K562 (cell line): Measurements from ENCODE around the gene GAA. TPM values are rescaled to one million over a fixed set of nuclear protein-coding genes. Genes with fewer than 3 reads are reported as not detected.

Experiments used
- ATAC-seq: fragments of 200-7000 bp; cut with Tn5 transposase; 3 replicates; pipeline ENCODE4 v1.9.1; 2020; ENCODE audit warnings: moderate library complexity
- BruUV-seq: library from RNA; stranded (reverse); fragments of 400-500 nt; replicated peaks from 2 replicates; lab custom pipeline; 2021; lab: Mats Ljungman, UMichigan
- CTCF ChIA-PET: fragments of 300-600 bp; formaldehyde crosslinking; extraction: SDS; loops from one replicate; lab custom pipeline; 2021; ENCODE audit warnings: low intra/inter-chr PET ratio; lab: Yijun Ruan, JAX
- POLR2A ChIA-PET: fragments of 300-600, 350-650 bp; sonication (Branson Sonifier 250); formaldehyde crosslinking; extraction: SDS; loops from one replicate; lab custom pipeline; 2021; ENCODE audit warnings: antibody characterized with exemption, inconsistent platforms; lab: Yijun Ruan, JAX
- DNase-seq, 4 experiments: peaks; one replicate each; pipeline versions ENCODE4 v3.0.0 to v3.0.0-alpha.2; 2011 to 2018; ENCODE audit warnings: low spot score in 3 of 4, mixed read lengths in 3 of 4; ENCODE audit errors: extremely low read depth in 1 of 4
- FAIRE-seq: peaks from 2 replicates; lab custom pipeline; 2011; peaks lifted over from hg19 to GRCh38; lab: Jason Lieb, UNC
- H2AFZ ChIP-seq: 2 replicates; pipeline ENCODE4 v1.6.0; 2011; ENCODE audit warnings: low read depth, low read length, control low read depth, inconsistent platforms
- H3K27ac ChIP-seq: fragments of 200-600 bp; 3 replicates; pipeline ENCODE4 v1.8.0; 2011; ENCODE audit warnings: low read depth, mild to moderate bottlenecking, control low read depth, inconsistent platforms, low read length, moderate library complexity, mixed read lengths; ENCODE audit errors: extremely low read depth
- H3K27me3 ChIP-seq, 2 experiments: fragments of 300-600 bp in 1 of 2; 2 replicates in 1 of 2; 3 replicates in 1 of 2; pipeline versions ENCODE4 v1.6.0 to v1.8.0; 2011; ENCODE audit warnings: inconsistent platforms in 2 of 2, low read length in 2 of 2, mild to moderate bottlenecking in 1 of 2, mixed read lengths in 1 of 2, moderate library complexity in 1 of 2; ENCODE audit not compliant: control insufficient read depth in 2 of 2, insufficient read depth in 2 of 2
- H3K36me3 ChIP-seq: fragments of 300-600 bp; 3 replicates; pipeline ENCODE4 v1.8.0; 2011; ENCODE audit warnings: mild to moderate bottlenecking, low read length, inconsistent platforms; ENCODE audit not compliant: control insufficient read depth, insufficient read depth
- H3K4me1 ChIP-seq, 2 experiments: fragments of 200-600 bp in 1 of 2; replicated peaks in 1 of 2; 2 replicates in 1 of 2; 3 replicates in 1 of 2; pipeline versions ENCODE4 v1.5.1 to v1.8.0; 2011; ENCODE audit warnings: inconsistent platforms in 2 of 2, low read length in 2 of 2, mild to moderate bottlenecking in 1 of 2, mixed read lengths in 1 of 2, moderate library complexity in 1 of 2; ENCODE audit not compliant: control insufficient read depth in 2 of 2, insufficient read depth in 2 of 2
- H3K4me2 ChIP-seq: 2 replicates; pipeline ENCODE4 v1.6.1; 2011; ENCODE audit warnings: low read length, control low read depth, inconsistent platforms, mixed read lengths; ENCODE audit not compliant: insufficient read depth
- H3K4me3 ChIP-seq: fragments of 200-600 bp; sonication (generic), shearing (Covaris generic); 2 replicates; pipeline ENCODE4 v1.5.1; 2016; ENCODE audit warnings: control low read depth, inconsistent platforms
- H3K79me2 ChIP-seq: fragments of 200-600 bp; 3 replicates; pipeline ENCODE4 v1.8.0; 2011; ENCODE audit warnings: low read length, inconsistent platforms; ENCODE audit not compliant: control insufficient read depth, insufficient read depth
- H3K9ac ChIP-seq, 2 experiments: 2 replicates each; pipeline versions ENCODE4 v1.6.0 to v1.6.1; 2011; ENCODE audit warnings: low read depth in 2 of 2, low read length in 2 of 2, control low read depth in 1 of 2, inconsistent platforms in 1 of 2, mild to moderate bottlenecking in 1 of 2, mixed read lengths in 1 of 2; ENCODE audit not compliant: insufficient read depth in 1 of 2
- H3K9me1 ChIP-seq: one replicate; pipeline ENCODE4 v1.6.0; 2011; ENCODE audit warnings: inconsistent platforms, mild to moderate bottlenecking, low read length, moderate library complexity; ENCODE audit not compliant: control insufficient read depth, insufficient read depth
- H3K9me3 ChIP-seq: replicated peaks from 2 replicates; pipeline ENCODE4 v1.5.1; 2011; ENCODE audit warnings: low read depth, low read length, inconsistent platforms; ENCODE audit not compliant: control insufficient read depth, insufficient read depth
- H4K20me1 ChIP-seq: replicated peaks from 2 replicates; pipeline ENCODE4 v1.6.1; 2011; ENCODE audit warnings: low read length, inconsistent platforms, mixed read lengths; ENCODE audit not compliant: control insufficient read depth, insufficient read depth
- CEBPB ChIP-seq: fragments of 450-650 bp; IDR thresholded peaks from 2 replicates; pipeline ENCODE4 v1.6.1; 2016; ENCODE audit warnings: missing genetic modification characterization, missing compliant biosample characterization
- CXXC5 ChIP-seq: fragments of 250-450 bp; sonication (Bioruptor Pico); IDR thresholded peaks from 2 replicates; pipeline ENCODE4 v1.8.0; 2022; ENCODE audit warnings: inconsistent platforms, mild to moderate bottlenecking, moderate library complexity
- KLF10 ChIP-seq: fragments of 250-450 bp; sonication (Bioruptor Pico); IDR thresholded peaks from 2 replicates; pipeline ENCODE4 v1.6.1; 2021; ENCODE audit warnings: matching md5 sums
- MAFF ChIP-seq: IDR thresholded peaks from 2 replicates; pipeline ENCODE4 v1.6.1; 2012; ENCODE audit warnings: low read length, improper control_type of control experiment
- POLR2AphosphoS2 ChIP-seq: IDR thresholded peaks from 2 replicates; pipeline ENCODE4 v1.6.1; 2012; ENCODE audit warnings: low read length, improper control_type of control experiment
- TBL1XR1 ChIP-seq, 2 experiments: IDR thresholded peaks; 2 replicates each; pipeline ENCODE4 v1.6.1; 2012; ENCODE audit warnings: improper control_type of control experiment in 2 of 2, low read length in 2 of 2, mild to moderate bottlenecking in 1 of 2
- ZNF324 ChIP-seq: fragments of 250-450 bp; sonication (Bioruptor Pico); IDR thresholded peaks from 2 replicates; pipeline ENCODE4 v1.4.0; 2020; ENCODE audit warnings: mild to moderate bottlenecking
- ZNF780A ChIP-seq: fragments of 250-450 bp; sonication (Bioruptor Pico); IDR thresholded peaks from 2 replicates; pipeline ENCODE4 v1.5.0; 2021; ENCODE audit warnings: mild to moderate bottlenecking
- WGBS: fragments of 100-300 bp; shearing (Covaris generic); methylation state at CpG from one replicate; pipeline ENCODE4 v1.1.6; 2016; ENCODE audit warnings: low coverage, mixed read lengths; ENCODE audit not compliant: insufficient coverage; ENCODE audit errors: missing lambda C conversion rate; 5-methylcytosine and 5-hydroxymethylcytosine counted together
- in situ Hi-C: fragments of 300-500 bp; cut with MboI; formaldehyde crosslinking; loops from 4 replicates; pipeline ENCODE4 v1.15.0; 2018; ENCODE audit warnings: inconsistent platforms, mixed read lengths
- intact Hi-C: fragments of 100-400 bp; cut with micrococcal nuclease; formaldehyde crosslinking; loops from 2 replicates; pipeline ENCODE4 v1.14.2; 2022
- polyA plus RNA-seq, 8 experiments: library from polyadenylated mRNA; depleted of rRNA in 4 of 8; stranded (reverse) in 5 of 8; unstranded in 3 of 8; fragments of >200 nt; fragmentation: Nextera tagmentation in 2 of 8; fragmentation: Illumina TruSeq in 1 of 8; extraction: Ambion mirVana in 2 of 8; extraction: Trizol in 1 of 8; gene quantifications; 2 replicates each; pipeline versions ENCODE4 v1.2.1 to v1.2.3, GENCODE V29; 2011 to 2014; ENCODE audit warnings: inconsistent platforms in 1 of 8, missing spikeins in 1 of 8
- total RNA-seq, 7 experiments: library from RNA; depleted of rRNA in 6 of 7; stranded (reverse); fragments of >200 nt in 6 of 7; fragmentation: Illumina TruSeq in 2 of 7; extraction: Trizol in 2 of 7; gene quantifications; 2 replicates each; pipeline versions ENCODE4 v1.2.1 to v1.2.3, GENCODE V29; 2011 to 2021; ENCODE audit warnings: low replicate concordance in 1 of 7
- TF ChIP-seq, protein P1 (sequence below): fragments of 250-450 bp; sonication (Bioruptor Pico); IDR thresholded peaks from 2 replicates; pipeline ENCODE4 v1.8.0; 2021; ENCODE audit warnings: moderate library complexity, mild to moderate bottlenecking, inconsistent platforms
- TF ChIP-seq, protein P2 (sequence below): fragments of 450-650 bp; IDR thresholded peaks from 2 replicates; pipeline ENCODE4 v1.6.1; 2018; ENCODE audit warnings: mild to moderate bottlenecking, low read depth; ENCODE audit not compliant: partially characterized antibody
- TF ChIP-seq, protein P3 (sequence below): fragments of 450-650 bp; IDR thresholded peaks from 2 replicates; pipeline ENCODE4 v1.6.1; 2017; ENCODE audit warnings: antibody characterized with exemption, mild to moderate bottlenecking

The GAA gene
- total and polyA plus RNA-seq, 9 of the 15 experiments (the other 6 are each of a cell fraction or from before 2014, with no cell fraction given) = 0.15 to 6.4 (median 1.7) TPM

DNA sequence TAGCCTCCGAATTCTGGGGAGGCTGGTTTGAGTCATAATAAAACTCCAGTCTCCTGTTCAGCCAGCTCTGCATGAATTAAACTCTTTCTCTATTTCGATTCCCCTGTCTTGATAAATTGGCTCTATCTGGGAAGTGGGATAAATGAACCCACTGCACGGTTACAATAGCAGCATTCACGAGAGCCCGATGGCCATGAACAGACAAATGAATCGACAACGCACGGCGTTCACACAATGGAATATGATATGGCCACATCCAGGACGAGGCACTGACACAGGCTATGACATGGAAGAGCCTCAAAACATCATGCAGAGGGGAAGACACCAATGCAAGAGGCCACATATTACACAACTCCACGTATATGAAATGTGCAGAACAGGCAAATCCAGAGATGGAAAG lies 62.8 kb downstream of the GAA start:
- no TSS peak for BruUV-seq
- FAIRE-seq (no peak), DNase-seq (no peak), ATAC-seq (no peak)
- no peak overlapping the region for H3K9ac ChIP-seq
- no peaks in the 10 kb centered on the region; a peak in 2 of 5 replicates for H3K4me1 ChIP-seq
- H2AFZ ChIP-seq = no peak overlapping the region
- CTCF ChIA-PET = no interaction called here
- 12% methylated on average over 11 of the region's 11 CpGs for WGBS
- H3K27ac ChIP-seq = no peak overlapping the region
- 0 out of 2 replicates have a peak, but pooled peaks have one; percentile 20 for TF ChIP-seq CEBPB (tag)
- TF ChIP-seq TBL1XR1 (IDR thresholded peaks at IDR 0.05; ENCODE audit: low read length in 2 of 2) = no peak
- no peak for TF ChIP-seq ZNF780A (CRISPR knock-in tag)
- no peak for TF ChIP-seq ZNF324
- H4K20me1 ChIP-seq = no peaks in the 10 kb centered on the region
- in situ Hi-C loops = no loop called here
- H3K4me3 ChIP-seq = no peak overlapping the region
- H3K27me3 ChIP-seq = peaks cover 20 to 43% of the 10 kb centered on the region in 2 experiments
- H3K9me3 ChIP-seq = no peaks in the 10 kb centered on the region
- POLR2A ChIA-PET = interaction anchor here (0.6 to 2.2 kb wide), 4 partner anchors 18 to 63 kb away, joined by 3 to 8 read pairs (median 4); partner anchors contain the start of gene GAA
- intact Hi-C loops = no loop called here
- no peaks in the 10 kb centered on the region for H3K9me1 ChIP-seq
- H3K4me2 ChIP-seq = no peak overlapping the region
- H3K36me3 ChIP-seq = no peaks in the 10 kb centered on the region
- H3K79me2 ChIP-seq = no peaks in the 10 kb centered on the region

DNA sequence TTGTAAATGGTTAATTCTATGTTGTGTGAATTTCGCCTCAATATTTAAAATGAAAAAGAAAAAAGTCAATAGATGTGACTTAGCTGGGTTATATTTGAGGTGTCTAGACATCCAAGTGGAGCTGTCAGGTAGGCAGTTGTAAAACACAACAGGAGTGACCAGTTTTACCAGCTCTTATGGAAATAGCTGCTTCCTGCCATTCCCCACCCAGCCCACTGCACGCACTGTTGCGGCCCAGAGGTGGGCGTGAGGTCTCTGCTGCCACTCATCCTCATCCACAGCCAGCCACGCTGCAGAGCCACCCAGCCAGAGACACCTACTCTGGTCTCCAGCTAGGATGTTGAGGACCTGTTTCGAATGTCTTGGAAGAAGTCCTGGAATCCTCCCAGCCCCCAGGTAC lies 65.1 kb downstream of the GAA start:
- 17% methylated on average over 6 of the region's 6 CpGs for WGBS
- BruUV-seq = no TSS peak
- H3K4me3 ChIP-seq = no peak overlapping the region
- TF ChIP-seq, protein P1, sequence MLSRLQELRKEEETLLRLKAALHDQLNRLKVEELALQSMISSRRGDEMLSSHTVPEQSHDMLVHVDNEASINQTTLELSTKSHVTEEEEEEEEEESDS (CRISPR knock-in tag) = no peak
- TF ChIP-seq KLF10 (CRISPR knock-in tag) (no peak), MAFF (no peak), POLR2AphosphoS2 (no peak), CXXC5 (CRISPR knock-in tag) (no peak)
- TF ChIP-seq, protein P2, sequence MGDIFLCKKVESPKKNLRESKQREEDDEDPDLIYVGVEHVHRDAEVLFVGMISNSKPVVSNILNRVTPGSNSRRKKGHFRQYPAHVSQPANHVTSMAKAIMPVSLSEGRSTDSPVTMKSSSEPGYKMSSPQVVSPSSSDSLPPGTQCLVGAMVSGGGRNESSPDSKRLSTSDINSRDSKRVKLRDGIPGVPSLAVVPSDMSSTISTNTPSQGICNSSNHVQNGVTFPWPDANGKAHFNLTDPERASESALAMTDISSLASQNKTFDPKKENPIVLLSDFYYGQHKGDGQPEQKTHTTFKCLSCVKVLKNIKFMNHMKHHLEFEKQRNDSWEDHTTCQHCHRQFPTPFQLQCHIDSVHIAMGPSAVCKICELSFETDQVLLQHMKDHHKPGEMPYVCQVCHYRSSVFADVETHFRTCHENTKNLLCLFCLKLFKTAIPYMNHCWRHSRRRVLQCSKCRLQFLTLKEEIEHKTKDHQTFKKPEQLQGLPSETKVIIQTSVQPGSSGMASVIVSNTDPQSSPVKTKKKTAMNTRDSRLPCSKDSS = no peak
- TF ChIP-seq, protein P3, sequence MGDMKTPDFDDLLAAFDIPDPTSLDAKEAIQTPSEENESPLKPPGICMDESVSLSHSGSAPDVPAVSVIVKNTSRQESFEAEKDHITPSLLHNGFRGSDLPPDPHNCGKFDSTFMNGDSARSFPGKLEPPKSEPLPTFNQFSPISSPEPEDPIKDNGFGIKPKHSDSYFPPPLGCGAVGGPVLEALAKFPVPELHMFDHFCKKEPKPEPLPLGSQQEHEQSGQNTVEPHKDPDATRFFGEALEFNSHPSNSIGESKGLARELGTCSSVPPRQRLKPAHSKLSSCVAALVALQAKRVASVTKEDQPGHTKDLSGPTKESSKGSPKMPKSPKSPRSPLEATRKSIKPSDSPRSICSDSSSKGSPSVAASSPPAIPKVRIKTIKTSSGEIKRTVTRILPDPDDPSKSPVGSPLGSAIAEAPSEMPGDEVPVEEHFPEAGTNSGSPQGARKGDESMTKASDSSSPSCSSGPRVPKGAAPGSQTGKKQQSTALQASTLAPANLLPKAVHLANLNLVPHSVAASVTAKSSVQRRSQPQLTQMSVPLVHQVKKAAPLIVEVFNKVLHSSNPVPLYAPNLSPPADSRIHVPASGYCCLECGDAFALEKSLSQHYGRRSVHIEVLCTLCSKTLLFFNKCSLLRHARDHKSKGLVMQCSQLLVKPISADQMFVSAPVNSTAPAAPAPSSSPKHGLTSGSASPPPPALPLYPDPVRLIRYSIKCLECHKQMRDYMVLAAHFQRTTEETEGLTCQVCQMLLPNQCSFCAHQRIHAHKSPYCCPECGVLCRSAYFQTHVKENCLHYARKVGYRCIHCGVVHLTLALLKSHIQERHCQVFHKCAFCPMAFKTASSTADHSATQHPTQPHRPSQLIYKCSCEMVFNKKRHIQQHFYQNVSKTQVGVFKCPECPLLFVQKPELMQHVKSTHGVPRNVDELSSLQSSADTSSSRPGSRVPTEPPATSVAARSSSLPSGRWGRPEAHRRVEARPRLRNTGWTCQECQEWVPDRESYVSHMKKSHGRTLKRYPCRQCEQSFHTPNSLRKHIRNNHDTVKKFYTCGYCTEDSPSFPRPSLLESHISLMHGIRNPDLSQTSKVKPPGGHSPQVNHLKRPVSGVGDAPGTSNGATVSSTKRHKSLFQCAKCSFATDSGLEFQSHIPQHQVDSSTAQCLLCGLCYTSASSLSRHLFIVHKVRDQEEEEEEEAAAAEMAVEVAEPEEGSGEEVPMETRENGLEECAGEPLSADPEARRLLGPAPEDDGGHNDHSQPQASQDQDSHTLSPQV = no peak

More for the DNA sequence above, 65.1 kb downstream of the GAA start:
- H3K4me1 ChIP-seq = peaks cover 0 to 3% of the 10 kb centered on the region in 2 experiments; a peak in 2 of 5 replicates
- no peaks in the 10 kb centered on the region for H4K20me1 ChIP-seq
- no peak overlapping the region for H3K4me2 ChIP-seq
- FAIRE-seq (no peak), DNase-seq (no peak), ATAC-seq (peak; percentile 31; the same call in 1 of the 3 replicates)
- H3K36me3 ChIP-seq = no peaks in the 10 kb centered on the region
- no peaks in the 10 kb centered on the region for H3K79me2 ChIP-seq
- in situ Hi-C loops = no loop called here
- POLR2A ChIA-PET = interaction anchor here (0.6 to 1.2 kb wide), 3 partner anchors 22 to 1932 kb away, joined by 3 to 4 read pairs (median 4); no protein-coding TSS in a partner anchor
- H3K9me1 ChIP-seq = no peaks in the 10 kb centered on the region
- H3K9ac ChIP-seq = peak overlapping the region in 1 of 2 experiments; percentile 74; a peak in 1 of 4 replicates
- H2AFZ ChIP-seq = no peak overlapping the region
- no peaks in the 10 kb centered on the region for H3K9me3 ChIP-seq
- no peak overlapping the region for H3K27ac ChIP-seq
- peaks cover 22 to 48% of the 10 kb centered on the region in 2 experiments for H3K27me3 ChIP-seq
- CTCF ChIA-PET = no interaction called here
- intact Hi-C loops = no loop called here
